GM19328 (cell line): ENCODE data around the gene MAZ.

Experiments
- ATAC-seq: cut with Tn5 transposase; IDR thresholded peaks from one replicate; pipeline ENCODE4 v1.9.1; 2021; ENCODE audit warnings: mild to moderate bottlenecking, moderate library complexity; ENCODE audit not compliant: unreplicated experiment

The MAZ gene

DNA sequence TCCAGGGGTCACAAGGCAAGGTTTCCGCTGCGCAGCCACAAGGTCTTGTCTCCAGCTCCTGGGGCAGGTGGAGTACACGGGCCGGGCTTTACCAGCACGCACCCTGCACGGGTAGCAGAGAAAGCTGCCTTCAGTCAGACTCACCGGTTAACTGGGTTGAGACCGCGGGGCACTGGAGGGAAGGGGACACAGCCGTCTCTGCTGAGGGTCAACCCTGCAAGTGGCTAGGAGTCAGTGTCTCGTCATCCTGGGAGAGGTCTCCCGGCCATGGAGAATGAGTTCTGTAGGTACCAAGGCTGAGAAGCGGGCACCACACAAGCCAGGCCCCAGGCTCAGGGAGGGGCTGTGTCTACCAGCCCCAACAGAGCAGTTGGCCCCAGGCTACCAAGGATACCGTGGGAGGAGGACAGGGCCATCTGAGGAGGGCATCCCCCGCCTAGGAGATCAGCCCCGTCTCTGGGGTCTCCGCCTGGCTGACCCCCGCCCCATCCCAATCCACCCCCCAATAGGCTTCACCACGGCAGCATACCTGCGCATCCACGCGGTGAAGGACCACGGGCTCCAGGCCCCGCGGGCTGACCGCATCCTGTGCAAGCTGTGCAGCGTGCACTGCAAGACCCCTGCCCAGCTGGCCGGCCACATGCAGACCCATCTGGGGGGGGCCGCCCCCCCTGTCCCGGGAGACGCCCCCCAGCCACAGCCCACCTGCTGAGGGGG is 2.9 kb downstream of the MAZ start:
- ATAC-seq, result no peak

DNA sequence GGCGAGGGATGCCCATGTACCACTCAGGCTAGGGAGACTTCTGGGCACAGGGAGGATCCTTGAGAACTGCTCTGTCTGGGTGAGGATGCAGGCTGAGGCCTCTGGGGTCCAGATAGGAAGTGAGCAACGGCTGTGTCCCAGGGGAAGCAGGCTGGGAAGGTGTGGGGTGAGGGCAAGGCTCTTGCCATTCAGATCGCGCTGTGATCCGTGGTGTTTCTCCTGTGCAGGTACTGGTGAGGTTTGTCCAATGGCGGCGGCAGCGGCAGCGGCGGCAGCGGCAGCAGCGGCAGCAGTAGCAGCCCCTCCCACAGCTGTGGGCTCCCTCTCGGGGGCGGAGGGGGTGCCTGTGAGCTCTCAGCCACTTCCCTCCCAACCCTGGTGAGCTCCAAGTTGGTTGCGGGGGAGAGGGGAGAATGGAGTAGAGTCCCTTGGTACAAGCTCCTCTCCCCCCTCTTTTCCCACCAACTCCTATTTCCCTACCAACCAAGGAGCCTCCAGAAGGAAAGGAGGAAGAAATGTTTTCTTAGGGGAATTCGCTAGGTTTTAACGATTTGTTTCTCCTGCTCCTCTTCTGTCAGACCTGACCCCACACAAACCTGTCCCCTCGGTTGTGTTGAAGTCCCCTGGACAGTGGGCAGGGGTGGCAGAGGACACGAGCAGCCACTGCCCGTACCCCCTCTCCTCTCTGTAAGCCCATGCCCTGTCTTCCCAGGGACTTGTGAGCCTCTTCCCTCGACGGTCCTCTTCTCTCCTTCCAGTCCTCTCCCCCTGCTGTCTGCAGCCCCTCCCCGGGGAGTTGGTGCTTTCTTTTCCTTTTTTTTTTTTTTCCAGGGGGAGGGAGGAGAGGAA is 3.7 kb downstream of the MAZ start:
- no peak for ATAC-seq

DNA sequence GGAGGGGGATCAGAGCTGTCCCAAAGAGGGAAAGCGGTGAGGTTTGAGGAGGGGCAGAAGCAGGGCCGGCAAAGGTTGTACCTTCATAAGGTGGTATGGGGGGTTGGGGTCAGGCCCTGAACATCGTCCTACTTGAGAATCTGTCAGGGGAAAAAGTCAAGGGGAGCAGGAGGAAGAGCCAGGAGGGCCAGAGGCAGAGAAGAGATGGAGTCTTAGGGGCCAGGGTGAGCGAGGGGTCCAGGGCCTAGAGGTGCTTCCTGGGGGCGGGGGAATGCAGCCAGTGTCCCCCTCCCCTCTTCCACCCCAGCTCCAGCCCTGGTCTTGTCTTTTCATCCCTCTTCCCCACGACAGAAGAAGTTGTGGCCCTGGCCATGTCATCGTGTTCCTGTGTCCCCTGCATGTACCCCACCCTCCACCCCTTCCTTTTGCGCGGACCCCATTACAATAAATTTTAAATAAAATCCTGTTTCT is 4.4 kb downstream of the MAZ start:
- no peak for ATAC-seq

DNA sequence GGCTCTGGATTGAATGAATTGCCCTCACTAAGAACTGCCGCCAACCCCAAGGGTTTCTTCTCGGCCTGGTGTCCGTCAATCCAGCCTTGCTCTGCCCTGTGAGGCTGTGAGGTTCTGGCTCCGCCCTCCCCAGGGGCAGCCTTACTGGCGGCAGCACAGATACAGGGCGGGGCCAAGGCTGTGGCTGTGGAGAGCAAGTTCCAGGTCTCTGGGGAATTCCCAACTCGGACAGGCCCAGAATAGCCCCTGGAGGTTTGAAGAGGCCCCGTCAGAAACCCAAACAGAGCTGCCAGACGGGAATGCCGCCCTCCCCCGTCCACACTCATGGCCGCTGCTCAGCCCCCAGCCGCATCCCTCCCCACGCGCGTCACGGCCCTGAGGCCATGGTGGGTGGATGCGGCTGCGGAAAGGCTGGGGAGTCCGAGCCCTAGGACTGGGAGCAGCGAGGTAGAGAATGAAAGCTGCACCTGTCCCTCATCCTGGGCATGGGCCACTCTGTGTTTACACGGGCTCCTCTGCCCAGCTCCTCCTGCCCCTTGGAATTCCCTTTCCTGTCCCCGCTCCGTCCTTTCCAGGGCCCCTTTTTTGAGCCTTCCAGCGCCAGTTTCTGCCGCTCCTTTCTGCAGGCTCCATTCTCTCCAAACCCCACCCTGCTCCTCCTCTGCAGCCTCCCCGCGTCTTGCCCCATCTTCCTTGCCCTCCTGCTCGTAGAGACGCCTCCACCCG is 5.0 kb downstream of the MAZ start:
- ATAC-seq, result no peak

DNA sequence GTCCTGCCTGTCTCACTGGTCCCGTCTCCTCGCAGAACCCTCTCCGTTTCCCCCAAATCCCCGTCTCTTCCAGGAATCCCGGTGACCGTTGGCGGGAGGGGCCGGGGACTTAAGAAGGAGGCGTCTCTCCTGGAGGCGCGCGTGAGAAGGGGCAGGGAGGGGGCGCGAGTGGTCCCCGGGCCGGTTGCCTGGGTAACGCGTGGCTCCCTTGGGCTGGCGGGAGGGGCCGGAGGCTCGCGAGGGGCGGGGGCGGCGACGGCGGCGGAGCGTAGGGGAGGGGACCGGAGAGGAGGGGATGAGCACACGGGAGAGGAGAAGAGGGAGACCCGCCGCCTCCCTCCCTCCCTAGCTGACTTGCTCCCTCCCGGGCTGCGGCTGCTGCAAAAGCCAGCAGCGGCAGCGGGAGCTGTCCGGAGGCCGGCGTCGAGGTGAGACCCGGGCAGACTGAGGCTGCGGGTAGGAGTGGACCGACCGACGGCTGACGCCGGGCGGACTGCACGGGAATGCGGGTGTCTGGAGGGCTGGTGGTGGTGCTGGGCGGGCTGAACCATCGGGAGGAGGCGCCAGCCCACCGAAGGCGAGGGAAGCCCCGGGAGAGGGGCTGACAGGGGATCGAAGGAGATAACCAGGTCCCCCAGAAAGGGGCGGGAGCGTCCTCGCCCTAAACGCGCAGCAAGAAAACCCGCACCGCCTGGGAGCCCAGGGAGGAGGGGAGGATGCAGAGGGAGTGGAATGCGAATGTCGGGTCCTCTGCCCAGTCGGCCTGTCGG is 5.8 kb downstream of the MAZ start, which contains the start of gene PRRT2:
Gene PRRT2 (plus strand): TSS at position 298 of the 770 bp plus-strand sequence. CDS start 862 bp downstream, outside the sequence.
- ATAC-seq, result no peak

DNA sequence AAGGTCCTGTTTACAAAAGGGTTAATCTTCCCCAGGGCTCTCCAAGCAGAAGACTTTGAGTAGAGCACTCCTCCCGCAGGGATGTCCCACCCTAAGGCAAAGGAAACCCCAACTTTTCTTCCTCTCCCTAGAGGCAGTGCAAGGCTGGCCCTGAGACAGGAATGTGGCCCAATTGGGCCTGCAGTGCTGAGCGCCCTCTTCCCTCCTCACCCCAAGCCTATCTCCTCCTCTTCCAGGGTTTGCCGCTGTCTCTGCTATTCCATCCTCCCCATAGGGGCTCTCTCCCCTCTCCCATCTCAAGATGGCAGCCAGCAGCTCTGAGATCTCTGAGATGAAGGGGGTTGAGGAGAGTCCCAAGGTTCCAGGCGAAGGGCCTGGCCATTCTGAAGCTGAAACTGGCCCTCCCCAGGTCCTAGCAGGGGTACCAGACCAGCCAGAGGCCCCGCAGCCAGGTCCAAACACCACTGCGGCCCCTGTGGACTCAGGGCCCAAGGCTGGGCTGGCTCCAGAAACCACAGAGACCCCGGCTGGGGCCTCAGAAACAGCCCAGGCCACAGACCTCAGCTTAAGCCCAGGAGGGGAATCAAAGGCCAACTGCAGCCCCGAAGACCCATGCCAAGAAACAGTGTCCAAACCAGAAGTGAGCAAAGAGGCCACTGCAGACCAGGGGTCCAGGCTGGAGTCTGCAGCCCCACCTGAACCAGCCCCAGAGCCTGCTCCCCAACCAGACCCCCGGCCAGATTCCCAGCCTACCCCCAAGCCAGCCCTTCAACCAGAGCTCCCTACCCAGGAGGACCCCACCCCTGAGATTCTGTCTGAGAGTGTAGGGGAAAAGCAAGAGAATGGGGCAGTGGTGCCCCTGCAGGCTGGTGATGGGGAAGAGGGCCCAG is 6.7 kb downstream of the MAZ start:
- no peak for ATAC-seq

DNA sequence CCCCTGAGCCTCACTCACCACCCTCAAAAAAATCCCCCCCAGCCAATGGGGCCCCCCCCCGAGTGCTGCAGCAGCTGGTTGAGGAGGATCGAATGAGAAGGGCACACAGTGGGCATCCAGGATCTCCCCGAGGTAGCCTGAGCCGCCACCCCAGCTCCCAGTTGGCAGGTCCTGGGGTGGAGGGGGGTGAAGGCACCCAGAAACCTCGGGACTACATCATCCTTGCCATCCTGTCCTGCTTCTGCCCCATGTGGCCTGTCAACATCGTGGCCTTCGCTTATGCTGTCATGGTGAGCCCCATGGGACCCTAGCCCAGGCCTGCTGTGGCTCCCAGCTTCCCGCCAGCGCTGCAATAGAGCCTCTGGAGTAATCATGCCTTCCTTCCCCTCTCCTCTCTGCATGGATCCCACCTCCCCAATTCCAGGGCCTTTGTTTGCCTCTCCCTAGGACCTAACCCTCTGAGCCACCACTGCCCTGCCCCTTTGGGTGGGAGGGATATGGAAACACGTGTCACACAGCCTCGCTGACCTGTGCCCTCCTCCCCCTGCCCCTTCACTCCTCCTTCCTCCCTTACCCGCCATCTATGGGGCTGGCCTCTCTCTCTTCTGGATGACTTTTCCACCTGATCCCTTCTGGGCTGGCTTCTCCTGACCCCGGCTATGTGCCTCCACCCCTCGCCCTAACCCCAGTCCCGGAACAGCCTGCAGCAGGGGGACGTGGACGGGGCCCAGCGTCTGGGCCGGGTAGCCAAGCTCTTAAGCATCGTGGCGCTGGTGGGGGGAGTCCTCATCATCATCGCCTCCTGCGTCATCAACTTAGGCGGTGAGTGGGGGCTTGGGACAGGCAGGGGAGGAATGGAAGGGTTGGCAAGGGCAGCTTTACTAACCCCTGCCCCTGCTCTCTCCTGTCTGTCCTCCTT is 7.6 kb downstream of the MAZ start:
- no peak for ATAC-seq

DNA sequence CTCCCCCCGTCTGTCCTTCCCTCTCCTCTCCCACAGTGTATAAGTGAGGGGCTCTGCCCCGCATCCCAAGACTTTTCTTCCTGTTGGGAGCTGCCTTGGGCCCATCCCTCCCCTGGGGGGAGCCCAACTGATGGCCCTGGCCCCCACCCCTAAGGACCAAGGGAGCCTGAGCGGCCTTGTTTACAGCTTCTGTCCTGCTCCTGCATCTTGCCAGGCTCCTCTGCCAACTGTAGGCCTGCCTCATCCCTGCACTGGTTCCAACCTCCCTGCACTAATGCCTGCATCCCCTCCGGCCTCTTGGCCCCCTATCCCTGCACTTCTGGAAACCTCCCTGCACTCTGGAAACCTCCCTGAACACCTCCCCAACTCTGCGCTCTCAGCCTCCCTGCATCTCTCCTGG is 8.3 kb downstream of the MAZ start:
- no peak for ATAC-seq

DNA sequence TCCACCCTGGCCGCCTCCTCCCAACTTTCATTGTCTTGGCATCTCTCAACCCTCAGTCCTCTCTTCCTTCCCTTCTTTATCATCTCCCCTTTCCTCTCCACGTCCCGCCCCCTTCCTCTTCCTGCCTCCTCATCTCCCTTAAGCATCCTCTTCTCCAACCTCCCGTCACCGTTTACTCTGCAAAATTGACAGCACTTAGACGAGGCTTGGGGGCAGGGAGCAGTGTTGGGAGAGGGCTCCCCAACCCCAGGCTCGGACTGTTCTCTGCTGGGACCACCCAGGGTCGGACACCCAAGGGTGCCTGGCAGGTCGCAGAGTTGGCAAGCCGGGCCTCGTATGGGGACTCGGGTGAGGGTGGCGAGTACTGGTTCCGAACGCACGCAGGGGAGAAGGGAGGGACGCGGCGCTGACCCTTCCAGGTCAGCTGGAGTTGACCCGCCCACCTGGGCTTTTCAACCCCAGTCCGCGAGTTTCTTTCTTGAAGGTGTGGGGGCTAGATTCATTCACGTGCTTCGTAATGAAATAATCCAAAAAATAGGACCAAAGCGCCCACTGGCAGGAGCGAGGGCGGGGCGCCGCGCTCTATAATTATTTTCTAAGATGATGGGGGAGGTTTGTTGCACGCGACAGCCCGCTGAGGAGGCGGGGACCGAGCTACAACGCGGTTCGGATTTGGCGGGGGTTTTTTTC is 8.8 kb downstream of the MAZ start:
- no peak for ATAC-seq

DNA sequence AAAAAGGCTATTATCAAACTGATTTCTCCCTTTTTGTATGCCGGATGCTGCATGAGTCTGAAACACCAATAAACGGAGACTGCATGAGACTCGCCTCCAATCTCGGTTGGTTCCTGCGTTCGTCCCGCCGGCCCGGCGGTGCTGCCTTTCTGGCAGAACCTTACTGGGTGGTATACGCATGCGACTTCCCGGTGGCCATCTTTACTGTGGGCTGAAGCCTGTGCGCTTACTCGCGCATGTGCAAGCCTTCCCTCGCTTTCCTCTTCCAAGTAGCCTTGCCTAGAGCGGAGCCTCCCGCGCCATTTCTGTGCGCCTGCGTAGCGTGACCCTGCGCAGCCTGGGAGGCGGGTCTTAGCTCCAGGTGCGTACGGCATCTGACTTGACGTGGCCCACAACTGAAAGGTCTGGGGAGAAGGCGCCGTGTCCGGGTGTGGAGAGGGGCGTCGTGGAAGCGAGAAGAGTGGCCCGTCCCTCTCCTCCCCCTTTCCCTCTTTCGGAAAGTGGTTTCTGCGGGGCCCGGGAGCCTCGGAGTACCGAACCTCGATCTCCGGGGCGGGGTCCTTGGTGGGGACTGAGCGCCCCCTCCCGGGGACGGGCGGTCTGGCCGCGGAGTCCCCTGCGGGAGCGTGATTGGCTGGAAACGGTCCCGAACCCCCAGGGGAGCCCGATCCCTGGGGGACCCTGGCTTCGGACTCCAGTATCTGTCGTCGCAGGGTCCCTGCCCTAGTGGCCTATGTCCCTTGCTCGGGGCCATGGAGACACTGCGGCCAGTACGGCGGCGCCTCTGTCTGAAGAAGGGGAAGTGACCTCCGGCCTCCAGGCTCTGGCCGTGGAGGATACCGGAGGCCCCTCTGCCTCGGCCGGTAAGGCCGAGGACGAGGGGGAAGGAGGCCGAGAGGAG is 9.7 kb downstream of the MAZ start, which contains the start of gene PAGR1:
Gene PAGR1 (plus strand): TSS at position 360 of the 901 bp plus-strand sequence. CDS start 374 bp downstream, at position 734.
- ATAC-seq, result peak; percentile 66

DNA sequence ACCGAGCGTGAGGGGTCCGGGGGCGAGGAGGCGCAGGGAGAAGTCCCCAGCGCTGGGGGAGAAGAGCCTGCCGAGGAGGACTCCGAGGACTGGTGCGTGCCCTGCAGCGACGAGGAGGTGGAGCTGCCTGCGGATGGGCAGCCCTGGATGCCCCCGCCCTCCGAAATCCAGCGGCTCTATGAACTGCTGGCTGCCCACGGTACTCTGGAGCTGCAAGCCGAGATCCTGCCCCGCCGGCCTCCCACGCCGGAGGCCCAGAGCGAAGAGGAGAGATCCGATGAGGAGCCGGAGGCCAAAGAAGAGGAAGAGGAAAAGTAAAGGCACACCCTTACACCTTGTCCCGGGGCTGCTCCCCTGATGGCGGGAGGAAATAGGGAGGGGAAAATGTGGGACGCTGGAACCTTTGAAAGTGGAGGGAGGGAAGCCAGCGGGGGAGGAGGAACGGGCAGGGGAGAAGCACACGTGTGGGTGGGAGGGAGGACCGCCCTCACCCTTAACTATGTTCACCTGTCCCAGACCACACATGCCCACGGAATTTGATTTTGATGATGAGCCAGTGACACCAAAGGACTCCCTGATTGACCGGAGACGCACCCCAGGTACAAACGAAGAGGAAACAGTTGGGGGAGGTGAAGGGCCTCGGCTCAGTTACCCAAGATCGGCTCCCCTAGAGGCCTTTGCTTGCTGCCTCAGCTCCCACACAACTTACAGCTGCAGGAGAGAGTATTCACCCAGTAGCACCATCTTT is 10.5 kb downstream of the MAZ start:
- no peak for ATAC-seq

DNA sequence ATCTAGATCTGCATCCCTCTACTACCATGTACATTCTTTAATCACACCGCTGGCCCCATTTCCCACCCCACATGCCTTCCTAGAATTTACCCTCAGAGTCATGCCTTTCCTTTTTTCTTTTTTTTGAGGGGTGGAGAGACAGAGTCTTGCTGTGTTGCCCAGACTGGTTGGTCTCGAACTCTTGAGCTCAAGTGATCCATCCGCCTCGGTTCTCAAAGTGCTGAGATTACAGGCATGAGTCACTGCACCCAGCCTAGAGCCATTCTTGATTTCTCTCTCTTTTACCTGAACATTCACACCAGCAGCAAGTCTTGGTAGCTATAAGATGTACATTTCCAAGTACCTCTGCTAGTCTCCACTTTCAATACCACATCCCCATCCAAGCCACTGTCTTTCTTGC is 11.8 kb downstream of the MAZ start:
- no peak for ATAC-seq

DNA sequence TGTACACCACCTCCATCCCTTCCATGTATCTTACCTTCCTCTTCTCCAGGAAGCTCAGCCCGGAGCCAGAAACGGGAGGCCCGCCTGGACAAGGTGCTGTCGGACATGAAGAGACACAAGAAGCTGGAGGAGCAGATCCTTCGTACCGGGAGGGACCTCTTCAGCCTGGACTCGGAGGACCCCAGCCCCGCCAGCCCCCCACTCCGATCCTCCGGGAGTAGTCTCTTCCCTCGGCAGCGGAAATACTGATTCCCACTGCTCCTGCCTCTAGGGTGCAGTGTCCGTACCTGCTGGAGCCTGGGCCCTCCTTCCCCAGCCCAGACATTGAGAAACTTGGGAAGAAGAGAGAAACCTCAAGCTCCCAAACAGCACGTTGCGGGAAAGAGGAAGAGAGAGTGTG is 13.2 kb downstream of the MAZ start:
- ATAC-seq, result no peak

DNA sequence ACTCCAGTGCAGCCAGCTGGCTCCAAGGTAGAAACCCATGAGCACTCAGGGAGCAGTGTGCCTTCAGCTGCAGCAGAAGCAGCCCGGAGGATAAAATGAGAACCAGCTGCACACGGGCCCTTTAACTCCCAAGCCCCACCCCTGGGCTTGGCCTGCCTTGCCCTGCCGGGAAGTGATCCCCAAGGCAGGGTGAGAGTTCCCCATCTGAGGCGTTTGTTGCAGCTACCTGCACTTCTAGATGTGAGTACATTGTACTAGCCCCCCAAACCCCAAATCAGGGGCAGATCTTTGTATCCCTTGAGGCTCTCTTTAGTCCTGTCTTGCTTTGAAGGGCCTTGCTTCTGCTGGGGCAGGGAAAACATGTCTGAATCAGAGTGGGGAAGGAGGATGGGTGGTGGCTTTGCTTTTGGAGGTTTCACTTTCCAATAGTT is 14.0 kb downstream of the MAZ start, which contains the start of gene MVP:
Gene MVP (plus strand): TSS at position 192 of the 431 bp plus-strand sequence. CDS start 10,088 bp downstream, outside the sequence.
- ATAC-seq, result no peak

DNA sequence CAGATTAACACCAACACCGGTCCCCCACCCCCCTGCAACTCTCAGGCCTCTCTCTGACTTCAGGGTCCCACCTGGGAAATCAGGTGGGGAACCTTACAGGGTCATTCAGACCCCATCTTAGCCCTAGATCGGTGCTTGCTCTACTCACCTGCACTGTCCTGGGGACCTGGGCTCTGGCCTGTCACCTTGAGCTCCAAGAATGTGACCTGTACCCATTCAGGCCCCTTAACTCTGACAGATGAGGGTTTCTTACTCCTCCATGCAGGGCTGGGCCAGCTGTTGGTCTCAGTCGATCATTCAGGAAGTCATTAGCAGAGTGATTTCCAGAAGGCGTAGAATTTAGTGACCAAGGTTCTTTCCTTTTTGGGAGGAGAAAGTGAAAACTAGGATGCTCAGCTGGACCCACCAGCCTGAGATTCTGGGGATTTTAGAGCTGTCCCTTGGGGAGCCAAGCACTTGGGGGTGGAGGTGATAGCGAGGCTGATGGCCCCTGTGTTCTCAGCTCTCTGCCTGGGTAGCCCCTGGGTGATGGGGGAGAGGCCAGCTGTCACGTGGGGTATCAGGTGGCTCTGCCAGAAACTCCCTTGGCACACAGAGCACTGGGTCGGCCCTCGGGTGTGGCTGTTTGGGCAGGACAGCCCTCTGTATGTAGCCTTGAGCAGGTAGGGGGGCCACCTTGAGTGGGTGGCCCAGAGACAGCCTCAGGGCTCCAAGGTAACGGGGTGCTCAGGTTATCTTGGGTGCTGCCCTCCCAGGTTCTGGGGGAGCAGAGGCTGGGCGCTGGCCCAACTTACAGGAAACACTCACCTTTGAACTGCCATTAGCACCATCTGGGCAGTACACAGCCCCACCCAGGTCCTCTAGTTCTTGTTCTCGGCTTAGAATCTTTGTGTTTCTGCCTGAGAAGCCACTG is 14.7 kb downstream of the MAZ start:
- ATAC-seq, result no peak
